ENCODE results near the gene SUPT20HL2. TPM values are rescaled to one million over a fixed set of nuclear protein-coding genes. Genes with fewer than 3 reads are reported as not detected.
A peak's percentile ranks its signal among the peaks of the same experiment; 100 is the strongest.

SUPT20HL2 gene
- total and polyA plus RNA-seq, 2 of the 8 experiments (the other 6 are each of a cell fraction or from before 2014, with no cell fraction given): not detected

DNA sequence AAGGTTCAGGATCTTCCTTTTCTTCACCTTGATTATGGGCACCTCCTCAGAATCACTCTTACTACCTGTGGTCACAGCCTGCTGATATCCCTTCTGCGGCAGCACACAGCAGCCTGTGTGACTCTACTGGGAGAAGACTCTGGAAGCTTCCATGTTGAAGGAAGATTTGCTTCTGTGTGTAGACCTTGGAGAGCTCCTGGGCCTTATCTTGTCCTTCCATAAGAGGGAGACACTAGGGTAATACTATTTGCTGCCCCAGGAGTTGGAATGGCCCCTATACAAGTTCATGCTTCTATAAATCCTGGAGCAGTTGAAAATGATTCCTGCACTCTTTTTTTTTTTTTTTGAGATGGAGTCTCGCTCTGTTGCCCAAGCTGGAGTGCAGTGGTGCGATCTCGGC, 36.3 kb upstream of the SUPT20HL2 start:
- no peaks in the 10 kb centered on the region for H3K23me2 ChIP-seq (ENCODE audit: low read depth, low read length)
- H3K14ac ChIP-seq (ENCODE audit: insufficient read length): no peak overlapping the region
- no peak overlapping the region for H3K56ac ChIP-seq (replicated peaks; ENCODE audit: insufficient read length, low read depth, low read length)
- ChIA-PET POLR2A (ENCODE audit: partially characterized antibody) (no interaction called here), CTCF (ENCODE audit: partially characterized antibody) (interaction anchor here (2.3 kb wide), 1 partner anchor 21 kb away, joined by 8 read pairs; no protein-coding TSS in a partner anchor)
- H3K4me2 ChIP-seq (ENCODE audit: insufficient read depth in 1 of 2, low read depth in 2 of 2, low read length in 2 of 2): no peak overlapping the region
- no peak overlapping the region for H3K27ac ChIP-seq (ENCODE audit: low read depth, low read length)
- 90% methylated on average over 1 of the region's 4 CpGs; no CpG with 5 or more reads in 1 of the 2 experiments for WGBS, 2 experiments (ENCODE audit: extremely low coverage in 1 of 2, insufficient coverage in 1 of 2, insufficient read length in 1 of 2, insufficient replicate concordance in 2 of 2, low coverage in 1 of 2, low lambda C conversion rate in 2 of 2, missing lambda C conversion rate in 1 of 2)
- H3K4ac ChIP-seq (replicated peaks; ENCODE audit: insufficient read length, low read depth, low read length): no peak overlapping the region
- no peaks in the 10 kb centered on the region for H3K9me3 ChIP-seq (ENCODE audit: insufficient read depth in 2 of 2, low read depth in 1 of 2, low read length in 1 of 2)
- no peaks in the 10 kb centered on the region for H3K27me3 ChIP-seq (replicated peaks in 1 of 4; ENCODE audit: control insufficient read depth in 3 of 4, extremely low read depth in 1 of 4, insufficient read depth in 3 of 4, low read length in 3 of 4)
- no peak overlapping the region for H3K18ac ChIP-seq (ENCODE audit: extremely low read depth, low read length)
- peak; percentile 42 for FAIRE-seq
- no peak overlapping the region for H3K4me3 ChIP-seq (ENCODE audit: extremely low read depth in 1 of 4, insufficient read depth in 2 of 4, low read depth in 3 of 4, low read length in 4 of 4)
- H4K20me1 ChIP-seq (replicated peaks in 1 of 2; ENCODE audit: control insufficient read depth in 1 of 2, insufficient read depth in 2 of 2, low read length in 2 of 2): no peaks in the 10 kb centered on the region
- H3K23ac ChIP-seq (ENCODE audit: insufficient read length): no peak overlapping the region
- H3K79me2 ChIP-seq (ENCODE audit: control insufficient read depth in 1 of 2, insufficient read depth in 2 of 2, low read length in 2 of 2): no peaks in the 10 kb centered on the region
- H2BK12ac ChIP-seq (ENCODE audit: low read depth, low read length): no peak overlapping the region
- no peak overlapping the region for H3K9ac ChIP-seq (replicated peaks in 1 of 4; ENCODE audit: extremely low read depth in 1 of 4, low read depth in 3 of 4, low read length in 3 of 4)
- no peaks in the 10 kb centered on the region for H3K36me3 ChIP-seq (ENCODE audit: control insufficient read depth in 2 of 4, insufficient read depth in 4 of 4, low read length in 3 of 4)
- H4K8ac ChIP-seq (ENCODE audit: extremely low read depth, insufficient read depth, low read length): no peak overlapping the region
- H2BK120ac ChIP-seq (replicated peaks; ENCODE audit: low read depth, low read length): no peak overlapping the region
- TF ChIP-seq RFX5 (IDR thresholded peaks at IDR 0.05; ENCODE audit: borderline replicate concordance, low read depth, low read length) (no peak), SP4 (IDR thresholded peaks at IDR 0.05; ENCODE audit: low read length) (no peak), JUND (IDR thresholded peaks at IDR 0.05; ENCODE audit: low read length) (no peak), E2F6 (IDR thresholded peaks at IDR 0.05) (no peak), TCF12 (IDR thresholded peaks at IDR 0.05; ENCODE audit: low read depth, low read length) (no peak), HDAC2 (IDR thresholded peaks at IDR 0.05; ENCODE audit: borderline replicate concordance in 1 of 2, low read depth in 2 of 2, low read length in 2 of 2) (no peak), PHF8 (conservative IDR thresholded peaks at IDR 0.05; ENCODE audit: low read depth, low read length) (no peak), CEBPB (IDR thresholded peaks at IDR 0.05; ENCODE audit: low read depth, low read length) (no peak), RBBP5 (IDR thresholded peaks at IDR 0.05; ENCODE audit: borderline replicate concordance, low read depth, low read length) (no peak), ASH2L (IDR thresholded peaks at IDR 0.05; ENCODE audit: low read length) (no peak), CREB1 (IDR thresholded peaks at IDR 0.05) (no peak), TEAD4 (IDR thresholded peaks at IDR 0.05; ENCODE audit: low read depth, low read length) (no peak), SIRT6 (IDR thresholded peaks at IDR 0.05; ENCODE audit: low read length) (no peak), POU5F1 (IDR thresholded peaks at IDR 0.05; ENCODE audit: low read depth, low read length) (no peak)
- H2BK20ac ChIP-seq (ENCODE audit: low read length): no peak overlapping the region
- H2AK5ac ChIP-seq (ENCODE audit: low read depth, low read length): no peak overlapping the region
- no peak overlapping the region for H2AFZ ChIP-seq (ENCODE audit: low read length)
- H3K79me1 ChIP-seq (ENCODE audit: low read depth, low read length): no peaks in the 10 kb centered on the region
- no peaks in the 10 kb centered on the region for H3K4me1 ChIP-seq (replicated peaks in 1 of 4; ENCODE audit: control insufficient read depth in 3 of 4, insufficient read depth in 4 of 4, low read length in 3 of 4)
- no peak overlapping the region for H2BK5ac ChIP-seq (ENCODE audit: low read depth, low read length)
- no peak overlapping the region for H2BK15ac ChIP-seq (ENCODE audit: low read length)
- no peak overlapping the region for H4K91ac ChIP-seq (replicated peaks; ENCODE audit: insufficient read length, low read length)
- no peak for DNase-seq (ENCODE audit: low read depth in 1 of 2, low spot score in 2 of 2)
- no peak overlapping the region for H4K5ac ChIP-seq (ENCODE audit: insufficient read length, low read depth, low read length)
